Measurements from ENCODE around the gene FREM2. TPM values are rescaled to one million over a fixed set of nuclear protein-coding genes. Genes with fewer than 3 reads are reported as not detected.
A peak's percentile ranks its signal among the peaks of the same experiment; 100 is the strongest.

FREM2 gene, protein sequence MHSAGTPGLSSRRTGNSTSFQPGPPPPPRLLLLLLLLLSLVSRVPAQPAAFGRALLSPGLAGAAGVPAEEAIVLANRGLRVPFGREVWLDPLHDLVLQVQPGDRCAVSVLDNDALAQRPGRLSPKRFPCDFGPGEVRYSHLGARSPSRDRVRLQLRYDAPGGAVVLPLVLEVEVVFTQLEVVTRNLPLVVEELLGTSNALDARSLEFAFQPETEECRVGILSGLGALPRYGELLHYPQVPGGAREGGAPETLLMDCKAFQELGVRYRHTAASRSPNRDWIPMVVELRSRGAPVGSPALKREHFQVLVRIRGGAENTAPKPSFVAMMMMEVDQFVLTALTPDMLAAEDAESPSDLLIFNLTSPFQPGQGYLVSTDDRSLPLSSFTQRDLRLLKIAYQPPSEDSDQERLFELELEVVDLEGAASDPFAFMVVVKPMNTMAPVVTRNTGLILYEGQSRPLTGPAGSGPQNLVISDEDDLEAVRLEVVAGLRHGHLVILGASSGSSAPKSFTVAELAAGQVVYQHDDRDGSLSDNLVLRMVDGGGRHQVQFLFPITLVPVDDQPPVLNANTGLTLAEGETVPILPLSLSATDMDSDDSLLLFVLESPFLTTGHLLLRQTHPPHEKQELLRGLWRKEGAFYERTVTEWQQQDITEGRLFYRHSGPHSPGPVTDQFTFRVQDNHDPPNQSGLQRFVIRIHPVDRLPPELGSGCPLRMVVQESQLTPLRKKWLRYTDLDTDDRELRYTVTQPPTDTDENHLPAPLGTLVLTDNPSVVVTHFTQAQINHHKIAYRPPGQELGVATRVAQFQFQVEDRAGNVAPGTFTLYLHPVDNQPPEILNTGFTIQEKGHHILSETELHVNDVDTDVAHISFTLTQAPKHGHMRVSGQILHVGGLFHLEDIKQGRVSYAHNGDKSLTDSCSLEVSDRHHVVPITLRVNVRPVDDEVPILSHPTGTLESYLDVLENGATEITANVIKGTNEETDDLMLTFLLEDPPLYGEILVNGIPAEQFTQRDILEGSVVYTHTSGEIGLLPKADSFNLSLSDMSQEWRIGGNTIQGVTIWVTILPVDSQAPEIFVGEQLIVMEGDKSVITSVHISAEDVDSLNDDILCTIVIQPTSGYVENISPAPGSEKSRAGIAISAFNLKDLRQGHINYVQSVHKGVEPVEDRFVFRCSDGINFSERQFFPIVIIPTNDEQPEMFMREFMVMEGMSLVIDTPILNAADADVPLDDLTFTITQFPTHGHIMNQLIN (N-terminal part only)
- 10 to 100 TPM in 7 of 12 donors, 1 to 10 TPM in 4, not detected in 1; 7.3 to 19.9 (median 11.1) TPM for polyA plus RNA-seq (ENCODE audit: insufficient read length in 12 of 12)
- long read RNA-seq, donor 1 = 0 reads
- long read RNA-seq, donor 2 = 0 reads
- long read RNA-seq, donor 3 = 0 reads
- long read RNA-seq, donor 4 = 0 reads
- long read RNA-seq, donor 5 = 0 reads
- long read RNA-seq, donor 6, full-length matches to known transcripts = 1 of 1 reads
- long read RNA-seq, donor 6, partial matches to known transcripts = 0 of 1 reads
- long read RNA-seq, donor 6, other reads (novel, unspliced or antisense) = 0 of 1 reads
- long read RNA-seq, donor 7 = 0 reads
- long read RNA-seq, donor 8, full-length matches to known transcripts = 2 of 2 reads
- long read RNA-seq, donor 8, partial matches to known transcripts = 0 of 2 reads
- long read RNA-seq, donor 8, other reads (novel, unspliced or antisense) = 0 of 2 reads
- long read RNA-seq, donor 9 = 0 reads
- long read RNA-seq, donor 10, full-length matches to known transcripts = 1 of 1 reads
- long read RNA-seq, donor 10, partial matches to known transcripts = 0 of 1 reads
- long read RNA-seq, donor 10, other reads (novel, unspliced or antisense) = 0 of 1 reads
- long read RNA-seq, donor 11 = 0 reads

DNA sequence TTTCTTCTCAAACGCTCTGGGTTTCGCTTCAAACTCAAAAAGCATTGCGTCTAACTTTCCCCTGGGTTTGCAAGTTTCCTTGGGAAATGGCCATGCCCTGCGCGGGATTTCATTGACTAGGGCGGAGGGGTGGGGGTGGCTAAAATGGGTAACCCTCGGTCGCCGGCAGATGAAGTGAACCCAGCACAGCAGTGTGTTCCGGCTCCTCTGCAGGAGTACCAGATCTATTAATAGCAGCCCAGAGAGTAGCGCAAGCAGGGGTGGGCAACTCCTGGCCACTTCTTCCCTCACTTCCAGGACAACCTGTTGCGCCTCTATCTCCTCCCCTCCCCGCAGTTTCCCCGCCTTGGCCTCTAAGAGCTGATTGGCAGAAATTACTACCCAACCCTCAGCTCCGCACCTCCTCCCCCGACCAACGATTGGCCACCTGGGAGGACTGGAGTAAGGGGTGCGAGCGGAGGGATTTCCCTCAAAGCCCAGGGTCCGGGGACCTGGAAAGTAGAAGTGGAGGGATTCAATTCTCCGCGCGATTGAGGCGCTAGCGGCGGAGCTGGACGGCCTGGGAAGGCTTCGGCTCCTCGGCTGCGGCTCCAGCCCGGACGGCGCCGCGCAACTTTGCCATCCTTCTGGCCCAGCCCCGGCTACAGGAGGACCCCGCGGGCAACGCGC is at the start of gene FREM2:
Gene FREM2 (plus strand): TSS at position 501 of the 669 bp plus-strand sequence. CDS start 268 bp downstream, outside the sequence.
- DNase-seq = peak; percentile 37

DNA sequence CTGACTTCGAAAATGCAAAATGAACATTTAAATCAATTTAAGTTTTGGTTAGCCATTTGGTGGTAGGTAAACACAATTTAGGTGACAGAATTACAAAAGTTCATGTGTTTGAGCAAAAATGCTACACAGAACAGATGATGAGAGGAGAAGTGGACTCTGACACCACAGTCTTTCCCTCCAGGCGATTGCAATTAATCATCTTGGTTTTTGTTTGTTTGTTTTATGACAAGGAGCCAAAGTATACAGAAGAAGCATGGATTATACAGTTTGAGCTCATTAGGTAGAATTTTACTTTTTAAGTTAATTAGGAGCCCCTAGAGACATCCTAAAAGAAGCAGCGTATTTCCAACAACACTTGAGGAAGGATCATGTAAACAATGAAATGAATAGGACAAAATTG is 49.3 kb upstream of the FREM2 start:
- DNase-seq = no peak

DNA sequence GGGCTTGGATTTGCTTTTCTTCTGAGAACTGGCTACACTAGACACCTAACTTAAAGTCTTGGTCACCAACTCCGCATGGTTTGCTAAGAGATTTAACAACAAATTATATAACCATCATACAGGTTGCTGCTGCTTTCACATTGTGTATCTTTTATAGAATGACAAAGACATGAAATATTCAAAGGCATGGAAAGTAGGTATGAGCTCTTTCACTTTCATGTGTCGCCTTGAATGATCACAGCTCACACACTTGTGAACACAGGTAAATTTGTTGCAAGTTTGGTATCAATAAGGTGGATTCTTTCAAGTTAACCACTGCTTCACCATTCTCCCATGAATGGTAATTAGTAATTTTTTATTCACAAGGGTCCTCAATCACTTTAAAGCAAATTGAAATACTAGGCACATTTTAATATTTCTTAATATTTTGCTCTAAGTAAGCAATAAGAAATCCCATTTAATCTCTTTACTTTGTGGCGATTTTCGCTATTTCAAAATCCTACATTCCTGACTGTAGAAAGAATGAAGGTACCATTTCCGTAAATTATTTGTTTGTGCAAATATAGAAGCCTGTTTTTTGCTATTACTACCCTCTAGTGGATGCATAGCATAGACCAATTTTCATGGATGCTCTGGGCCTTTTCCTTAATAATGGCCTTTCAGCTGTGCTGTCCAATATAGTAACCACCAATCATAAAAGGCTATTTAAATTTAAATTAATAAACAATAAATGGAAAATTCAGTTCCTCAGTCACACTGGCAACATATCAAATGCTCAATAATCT is 45.5 kb upstream of the FREM2 start:
- DNase-seq = no peak

DNA sequence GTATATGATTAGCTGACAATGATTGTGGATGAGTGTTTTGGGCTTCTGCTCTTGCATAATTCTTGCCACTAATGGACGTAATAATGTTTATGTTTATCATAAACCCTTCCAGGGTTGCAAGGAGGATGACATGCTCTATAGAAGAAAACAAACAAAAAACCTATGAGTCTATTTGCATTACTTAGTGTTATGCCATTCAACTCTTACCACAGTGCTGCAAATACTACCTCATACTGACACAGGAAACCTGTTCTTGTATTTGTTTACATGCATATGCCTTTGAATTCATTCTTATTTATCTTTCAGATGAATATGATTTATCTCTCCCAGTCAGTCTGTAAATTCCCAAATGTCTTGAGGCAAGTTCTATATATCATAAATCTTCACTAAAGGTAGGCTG is 39.6 kb upstream of the FREM2 start:
- no peak for DNase-seq

DNA sequence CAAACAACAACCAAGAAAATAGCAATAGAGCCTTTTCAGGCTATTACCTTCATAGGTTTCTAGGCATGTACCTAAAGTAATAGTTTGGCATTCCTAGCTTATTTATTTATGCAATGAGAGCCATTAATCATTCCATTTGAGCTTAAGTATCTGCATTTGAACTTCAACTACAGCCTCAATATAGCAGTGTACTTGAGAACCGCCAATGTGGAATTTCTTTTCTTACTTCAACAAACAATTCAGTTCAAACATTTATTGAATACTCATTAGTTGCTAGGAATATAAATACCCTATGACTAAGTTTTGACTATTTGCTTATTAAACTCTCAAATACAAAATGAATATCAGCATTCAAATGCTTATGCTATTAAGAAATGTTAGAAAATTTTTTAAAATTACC is 38.0 kb upstream of the FREM2 start:
- no peak for DNase-seq

DNA sequence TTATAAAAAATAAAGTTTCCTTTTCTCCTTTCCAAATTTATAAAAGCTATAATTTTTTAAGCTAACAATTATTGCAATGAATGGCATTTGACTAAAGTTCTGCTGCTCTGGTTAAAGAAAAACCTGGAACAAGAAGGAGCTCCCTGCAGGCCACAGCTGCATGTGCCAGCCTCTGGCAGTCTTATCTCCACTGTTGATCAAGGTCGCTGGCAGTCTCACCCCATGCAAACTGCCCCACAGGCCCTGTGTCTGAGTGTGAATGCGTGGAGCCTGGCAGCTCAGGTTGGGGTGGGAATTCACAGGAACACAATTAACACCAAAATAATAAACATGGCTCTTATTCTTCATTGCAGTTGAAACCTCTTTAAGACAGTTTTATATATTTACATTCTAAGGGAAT is 30.2 kb upstream of the FREM2 start:
- DNase-seq = no peak

DNA sequence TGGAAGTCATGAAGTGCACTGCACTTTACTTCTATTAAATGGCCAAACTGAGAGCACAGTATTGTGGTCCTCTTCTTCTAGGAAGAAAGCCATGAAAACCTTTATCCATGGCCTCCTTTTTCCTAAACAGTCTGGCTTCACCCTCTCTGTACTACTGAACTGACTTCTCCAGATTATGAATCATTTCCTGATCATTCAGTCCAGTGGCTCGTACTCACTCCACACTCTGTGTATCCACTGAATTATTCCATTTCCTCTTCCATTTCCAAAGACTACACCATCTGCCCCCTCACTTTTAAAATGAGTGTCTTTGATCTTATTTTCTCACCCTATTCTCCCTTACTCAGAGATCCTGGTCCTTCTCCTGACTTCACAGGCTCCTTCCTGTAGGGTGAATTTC is 29.7 kb upstream of the FREM2 start:
- no peak for DNase-seq

DNA sequence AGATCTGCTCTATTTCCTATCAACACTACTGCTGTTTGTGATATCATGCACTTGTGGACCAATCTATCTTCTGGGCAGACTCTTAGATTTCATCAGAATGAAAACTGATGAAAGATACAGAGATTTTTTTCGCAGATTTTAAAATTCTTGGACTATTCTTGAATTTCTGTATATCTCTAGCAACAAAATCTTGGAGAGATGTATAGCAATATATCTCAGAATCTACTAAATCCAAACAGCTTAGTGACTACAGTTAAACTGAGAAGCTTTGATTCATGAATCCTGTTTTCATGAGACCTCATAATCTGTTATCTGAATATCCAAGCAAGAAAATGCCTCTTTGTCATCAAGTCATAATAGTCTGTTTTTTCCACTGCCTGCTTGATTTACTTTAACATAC is 28.0 kb upstream of the FREM2 start:
- no peak for DNase-seq

DNA sequence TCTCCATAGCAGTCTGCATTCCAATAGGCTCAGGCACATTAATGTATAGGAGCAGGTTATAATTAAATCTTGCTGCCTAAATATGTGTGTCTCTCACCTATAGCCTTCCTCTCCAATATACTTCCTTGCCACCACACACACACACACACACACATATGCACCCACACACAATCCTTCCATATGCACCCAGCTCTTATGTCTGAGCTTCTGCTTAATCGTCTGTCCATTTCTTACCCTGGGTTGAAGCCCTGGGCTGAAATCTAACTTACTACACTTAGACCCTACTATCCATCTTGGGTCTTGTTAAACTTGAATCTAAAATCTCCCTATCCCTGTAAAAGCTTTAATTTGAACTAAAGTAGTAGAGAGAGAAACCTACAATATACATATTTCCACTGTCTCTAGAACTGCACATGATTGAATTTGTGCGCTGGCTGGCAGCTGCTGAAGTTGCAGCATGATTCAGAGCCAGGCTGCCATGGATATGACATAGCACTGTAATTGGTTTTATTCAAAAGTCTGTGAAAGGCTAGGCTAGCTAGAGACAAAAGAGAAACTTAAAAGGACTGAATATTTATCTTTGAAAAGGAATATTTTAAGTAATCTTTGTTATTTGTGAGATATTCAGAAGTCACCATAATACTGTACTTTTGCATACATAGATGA is 25.7 kb upstream of the FREM2 start:
- DNase-seq = no peak

DNA sequence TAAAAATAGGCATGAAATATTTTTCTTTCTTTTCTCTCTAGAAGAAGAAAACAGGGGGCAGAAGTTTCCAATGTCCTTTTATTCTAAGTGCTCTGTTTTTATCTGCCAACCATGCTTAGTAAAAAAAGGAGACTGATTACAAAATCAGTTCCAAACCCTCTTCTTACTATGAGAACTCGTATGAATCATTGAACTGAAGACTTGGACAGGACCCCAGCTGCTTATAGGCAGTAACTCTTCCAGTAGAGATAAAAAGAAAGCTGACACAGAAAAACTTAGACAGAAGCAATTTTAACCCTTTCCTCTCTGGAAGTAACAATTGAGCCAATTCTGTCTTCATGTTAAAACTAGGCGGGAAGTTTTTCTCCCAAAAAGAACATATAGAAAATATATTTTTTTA is 24.5 kb upstream of the FREM2 start:
- peak; percentile 35 for DNase-seq

DNA sequence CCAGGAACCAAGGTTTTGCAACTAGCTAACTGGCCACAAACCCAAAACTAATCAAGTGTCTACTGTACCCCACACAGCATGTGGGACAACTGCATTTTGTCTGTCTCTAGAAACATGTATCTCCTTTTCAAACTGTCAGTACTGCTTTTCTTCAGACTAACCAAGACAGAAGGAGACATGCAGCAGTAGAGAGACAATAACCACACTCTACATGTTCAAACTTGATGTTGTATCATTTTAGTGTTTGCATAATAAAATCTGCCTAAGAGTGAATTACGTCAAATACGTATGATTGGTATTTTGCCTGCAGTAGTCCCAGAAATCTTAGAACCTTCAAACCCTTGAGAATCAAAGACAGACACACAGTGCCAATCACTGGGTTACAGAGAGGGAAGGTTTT is 22.0 kb upstream of the FREM2 start:
- DNase-seq = no peak

DNA sequence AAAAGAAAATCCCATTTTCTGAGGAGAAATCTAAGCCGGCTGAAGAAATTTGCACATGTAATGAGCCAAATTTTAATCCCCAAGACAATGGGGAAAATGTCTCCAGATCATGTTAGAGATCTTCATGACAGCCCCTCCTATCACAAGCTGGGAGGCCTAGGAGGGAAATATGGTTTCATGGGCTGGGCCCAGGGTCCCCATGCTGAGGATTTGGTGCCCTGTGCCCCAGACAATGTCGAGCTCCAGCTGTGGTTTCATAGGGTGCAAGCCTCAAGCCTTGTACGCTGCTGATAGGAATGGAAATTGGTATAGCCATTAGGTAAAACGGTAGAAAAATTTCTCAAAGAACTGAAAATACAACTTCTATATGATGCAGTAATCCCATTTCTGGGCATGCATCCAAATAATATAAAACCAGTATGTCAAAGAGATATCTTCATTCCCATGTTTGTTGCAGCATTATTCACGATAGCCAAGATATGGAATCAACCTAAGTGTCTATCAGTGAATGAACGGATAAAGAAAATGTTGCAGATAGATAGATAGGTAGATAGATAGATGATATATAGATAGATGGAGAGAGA is 19.3 kb upstream of the FREM2 start:
- DNase-seq = no peak

DNA sequence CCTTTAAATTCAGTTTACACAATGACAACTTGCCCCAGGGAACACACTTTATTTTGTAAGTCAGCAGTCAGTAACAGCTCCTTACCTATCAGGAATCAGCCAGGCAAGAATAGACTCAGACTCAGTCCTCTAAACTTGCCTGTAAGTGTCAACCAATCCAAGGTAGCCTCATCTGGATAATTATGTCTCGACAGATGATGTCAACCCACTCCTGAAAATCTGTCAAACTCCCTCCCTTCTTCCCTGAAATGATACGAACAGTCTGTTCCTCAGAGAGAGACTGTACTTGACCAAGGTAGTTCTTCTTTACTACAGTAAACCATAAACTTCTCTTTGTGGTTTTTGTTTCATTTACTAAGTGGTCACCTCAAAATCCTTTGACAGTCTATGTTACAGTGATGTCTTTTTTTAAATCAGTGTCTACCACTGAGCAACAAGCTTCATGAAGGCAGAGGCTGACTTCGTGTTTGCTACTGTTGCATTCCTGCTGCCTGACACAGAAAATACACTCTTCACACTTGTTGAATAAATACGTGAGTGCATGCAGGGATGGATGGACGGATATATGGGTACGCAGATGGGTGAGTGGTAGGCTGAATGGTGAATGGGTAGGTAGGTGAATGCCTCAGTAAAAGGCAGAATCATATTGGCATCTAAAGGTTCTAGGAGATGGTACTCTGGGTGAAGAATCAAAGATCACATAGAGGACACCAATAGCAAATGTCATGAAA is 17.5 kb upstream of the FREM2 start:
- no peak for DNase-seq

DNA sequence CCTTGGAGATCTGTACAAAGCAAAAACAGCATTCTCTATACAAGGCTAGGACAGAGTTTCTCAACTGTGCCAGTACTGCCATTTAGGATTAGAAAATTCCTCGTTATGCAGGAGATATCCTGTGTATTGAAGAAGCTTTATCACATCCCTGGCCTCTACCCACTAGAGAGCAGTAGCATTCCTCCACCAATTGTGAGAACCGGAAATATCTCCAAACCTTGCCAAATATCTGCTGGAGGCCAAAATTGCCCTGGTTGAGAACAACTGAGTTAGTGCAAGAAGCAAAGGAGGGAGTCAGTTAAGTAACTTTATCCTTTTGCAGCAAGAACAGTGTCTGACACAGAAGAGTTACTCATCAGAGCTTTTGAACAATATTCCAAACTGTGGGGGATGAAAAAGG is 16.2 kb upstream of the FREM2 start:
- no peak for DNase-seq

DNA sequence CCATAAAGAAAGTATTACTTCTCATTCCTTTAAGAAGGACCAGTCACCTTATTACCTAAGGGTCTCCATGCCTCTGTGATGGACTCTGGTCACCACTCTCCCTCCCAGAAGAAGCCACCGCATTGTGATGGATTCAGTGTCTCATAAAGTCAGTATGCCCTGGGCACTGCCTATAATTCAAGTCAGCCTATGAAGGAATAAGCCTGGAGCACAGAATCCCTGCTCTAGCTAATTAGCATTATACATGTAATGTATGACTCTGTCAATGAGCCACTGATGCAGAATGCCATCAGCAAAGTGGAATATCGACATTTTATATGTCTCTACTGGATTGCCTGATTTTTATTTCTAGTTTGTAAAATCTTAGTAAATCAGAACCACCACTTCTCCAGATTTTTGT is 14.9 kb upstream of the FREM2 start:
- DNase-seq = no peak

DNA sequence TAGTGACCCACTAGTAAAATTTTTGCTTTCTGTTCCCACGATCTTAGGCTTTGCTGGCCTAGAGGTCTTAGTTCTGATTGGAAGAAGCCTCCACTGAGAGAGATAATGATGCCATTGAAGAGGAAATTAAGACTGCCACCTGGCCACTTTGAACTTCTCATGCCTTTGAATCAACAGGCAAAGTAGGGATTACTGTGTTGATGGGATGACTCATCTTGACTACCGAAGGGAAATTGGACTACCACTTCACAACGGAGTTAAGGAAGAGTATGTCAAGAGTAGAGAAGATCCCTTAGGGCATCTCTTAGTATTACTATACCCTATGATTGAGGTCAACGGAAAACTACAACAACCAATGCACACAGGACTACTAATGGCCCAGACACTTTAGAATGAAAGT is 12.7 kb upstream of the FREM2 start:
- no peak for DNase-seq

DNA sequence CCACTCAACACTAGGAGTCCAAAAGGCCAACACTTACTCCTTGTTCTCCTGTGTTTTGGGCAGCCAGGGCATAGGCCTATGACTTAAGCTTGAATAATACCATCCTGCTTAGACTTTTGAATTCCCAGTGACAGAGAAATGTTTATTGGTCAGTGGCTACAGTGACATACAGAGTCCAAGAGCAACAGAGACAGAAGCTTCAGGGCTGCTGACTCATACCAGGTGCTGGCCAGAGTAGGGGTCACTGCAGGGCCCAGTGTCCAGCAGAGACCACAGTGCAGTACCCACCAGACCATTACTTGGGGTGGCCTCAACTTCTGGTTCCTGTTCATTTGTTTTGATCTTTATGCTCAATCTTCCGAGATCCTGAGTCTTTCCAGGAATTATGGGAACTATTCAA is 6.0 kb upstream of the FREM2 start:
- no peak for DNase-seq

DNA sequence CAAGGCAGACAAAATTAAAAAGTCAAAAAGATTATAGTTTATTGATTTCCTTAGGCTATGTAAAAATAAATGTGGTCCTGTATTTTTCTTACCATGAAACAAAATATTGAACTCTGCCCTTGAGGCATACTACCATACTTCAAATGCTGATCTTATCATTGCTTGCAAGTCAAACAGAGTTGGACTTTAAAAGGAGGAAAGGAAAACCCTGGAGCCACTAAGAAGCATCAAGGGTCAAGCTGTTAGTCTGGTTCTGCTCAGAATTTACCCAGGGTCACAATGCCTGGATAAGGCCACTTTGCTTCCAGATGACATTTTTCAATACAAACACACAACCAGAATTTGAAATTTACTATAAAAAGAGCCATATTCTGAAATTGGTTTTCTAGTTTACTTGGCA is 2.2 kb upstream of the FREM2 start:
- DNase-seq = no peak

Measured in muscle of arm (tissue), 14 donors.